Gastroesophageal sphincter (tissue), 3 donors: Measurements from ENCODE around the gene FAM83D.

Source experiments
- POLR2A ChIP-seq, 2 donors: fragments of 450-650 bp; IDR thresholded peaks; one replicate each; pipeline ENCODE4 v1.6.1; 2017; ENCODE audit warnings: antibody characterized with exemption in 2 of 2, mild to moderate bottlenecking in 2 of 2, moderate library complexity in 1 of 2
- POLR2AphosphoS5 ChIP-seq: sonication (generic); formaldehyde crosslinking; IDR thresholded peaks from one replicate; pipeline ENCODE4 v1.6.1; 2017; ENCODE audit warnings: antibody characterized with exemption
- TF ChIP-seq, protein P1 (sequence below), 4 experiments: fragments of 200-600 bp in 2 of 4; fragments of 450-650 bp in 2 of 4; sonication (generic) in 1 of 4; IDR thresholded peaks; one replicate each; pipeline ENCODE4 v1.5.1; 2017 to 2019; ENCODE audit warnings: antibody characterized with exemption in 4 of 4, mild to moderate bottlenecking in 2 of 4, moderate library complexity in 2 of 4

DNA sequence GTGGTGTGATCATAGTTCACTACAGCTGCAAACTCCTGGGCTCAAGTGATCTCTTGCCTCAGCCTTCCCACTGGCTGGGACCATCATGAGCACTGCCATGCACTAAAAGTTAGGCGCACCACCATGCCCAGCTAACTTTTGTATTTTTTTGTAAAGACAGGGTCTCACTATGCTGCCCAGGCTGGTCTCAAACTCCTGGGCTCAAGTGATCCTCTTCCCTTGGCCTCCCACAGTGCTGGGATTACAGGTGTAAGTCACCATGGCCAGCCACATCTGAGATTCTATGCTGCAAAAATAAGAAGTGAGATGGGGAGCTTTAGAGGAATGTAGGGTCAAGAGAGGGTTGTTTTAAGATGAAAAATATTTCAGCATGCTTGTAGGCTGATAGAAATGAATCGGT, 1.5 kb upstream of the FAM83D start:
- TF ChIP-seq, protein P1, sequence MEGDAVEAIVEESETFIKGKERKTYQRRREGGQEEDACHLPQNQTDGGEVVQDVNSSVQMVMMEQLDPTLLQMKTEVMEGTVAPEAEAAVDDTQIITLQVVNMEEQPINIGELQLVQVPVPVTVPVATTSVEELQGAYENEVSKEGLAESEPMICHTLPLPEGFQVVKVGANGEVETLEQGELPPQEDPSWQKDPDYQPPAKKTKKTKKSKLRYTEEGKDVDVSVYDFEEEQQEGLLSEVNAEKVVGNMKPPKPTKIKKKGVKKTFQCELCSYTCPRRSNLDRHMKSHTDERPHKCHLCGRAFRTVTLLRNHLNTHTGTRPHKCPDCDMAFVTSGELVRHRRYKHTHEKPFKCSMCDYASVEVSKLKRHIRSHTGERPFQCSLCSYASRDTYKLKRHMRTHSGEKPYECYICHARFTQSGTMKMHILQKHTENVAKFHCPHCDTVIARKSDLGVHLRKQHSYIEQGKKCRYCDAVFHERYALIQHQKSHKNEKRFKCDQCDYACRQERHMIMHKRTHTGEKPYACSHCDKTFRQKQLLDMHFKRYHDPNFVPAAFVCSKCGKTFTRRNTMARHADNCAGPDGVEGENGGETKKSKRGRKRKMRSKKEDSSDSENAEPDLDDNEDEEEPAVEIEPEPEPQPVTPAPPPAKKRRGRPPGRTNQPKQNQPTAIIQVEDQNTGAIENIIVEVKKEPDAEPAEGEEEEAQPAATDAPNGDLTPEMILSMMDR (IDR thresholded peaks at IDR 0.05), result no peak
- TF ChIP-seq POLR2A (IDR thresholded peaks at IDR 0.05), result no peak
- no peak for TF ChIP-seq POLR2AphosphoS5
